ENCODE results near the gene DENND6A. TPM values are rescaled to one million over a fixed set of nuclear protein-coding genes. Genes with fewer than 3 reads are reported as not detected.

Gene DENND6A
- 10 to 100 TPM; 34.0 to 42.0 TPM for total RNA-seq

GRCh38 chr3:57692396-57693147 lies at the start of gene DENND6A:
Gene DENND6A (minus strand): TSS chr3:57693077. CDS start chr3:57693018, 59 bp downstream.
- DNase-seq (ENCODE audit: low spot score) (peak; percentile 45), ATAC-seq (ENCODE audit: insufficient number of reproducible peaks, low FRiP score, low read depth) (peak; percentile 90)
- no peaks in the 10 kb centered on the region for H3K27me3 ChIP-seq (replicated peaks; ENCODE audit: insufficient read depth)

GRCh38 chr3:57740027-57740426 lies 47.1 kb upstream of the DENND6A start:
- Histone ChIP-seq H3K4me3 (no peak overlapping the region), H3K36me3 (no peaks in the 10 kb centered on the region), H3K4me1 (ENCODE audit: control insufficient read depth in 1 of 2, low read depth in 2 of 2) (no peaks in the 10 kb centered on the region), H3K9me3 (no peaks in the 10 kb centered on the region), H3K27me3 (replicated peaks; ENCODE audit: insufficient read depth) (no peaks in the 10 kb centered on the region), H3K27ac (no peak overlapping the region)
- ATAC-seq (ENCODE audit: insufficient number of reproducible peaks, low FRiP score, low read depth), result no peak
- no peak for DNase-seq (ENCODE audit: low spot score)
- TF ChIP-seq CTCF (IDR thresholded peaks at IDR 0.05), result no peak

More at GRCh38 chr3:57692396-57693147, at the start of gene DENND6A:
- H3K9me3 ChIP-seq, result no peaks in the 10 kb centered on the region
- no peak for TF ChIP-seq CTCF (IDR thresholded peaks at IDR 0.05)
- peaks cover 28 to 42% of the 10 kb centered on the region in 2 donors for H3K4me1 ChIP-seq (ENCODE audit: control insufficient read depth in 1 of 2, low read depth in 2 of 2)
- H3K4me3 ChIP-seq, result peak within 1 kb of the TSS; percentile 70
- H3K27ac ChIP-seq, result peak within 1 kb of the TSS; percentile 84 to 96
- no peaks in the 10 kb centered on the region for H3K36me3 ChIP-seq

- Histone ChIP-seq H3K27ac (no peak overlapping the region), H3K4me3 (no peak overlapping the region), H3K36me3 (no peaks in the 10 kb centered on the region), H3K4me1 (ENCODE audit: control insufficient read depth in 1 of 2, low read depth in 2 of 2) (no peaks in the 10 kb centered on the region), H3K27me3 (replicated peaks; ENCODE audit: insufficient read depth) (no peaks in the 10 kb centered on the region), H3K9me3 (no peaks in the 10 kb centered on the region)
- no peak for TF ChIP-seq CTCF (IDR thresholded peaks at IDR 0.05)
- no peak for DNase-seq (ENCODE audit: low spot score)
- ATAC-seq (ENCODE audit: insufficient number of reproducible peaks, low FRiP score, low read depth), result no peak
These were observed 45.5 kb upstream of the DENND6A start for GRCh38 chr3:57738391-57738790.

GRCh38 chr3:57737840-57738239 lies 45.0 kb upstream of the DENND6A start:
- no peak for ATAC-seq (ENCODE audit: insufficient number of reproducible peaks, low FRiP score, low read depth)
- no peaks in the 10 kb centered on the region for H3K36me3 ChIP-seq
- no peak overlapping the region for H3K4me3 ChIP-seq
- H3K4me1 ChIP-seq (ENCODE audit: control insufficient read depth in 1 of 2, low read depth in 2 of 2), result no peaks in the 10 kb centered on the region
- no peak overlapping the region for H3K27ac ChIP-seq
- H3K9me3 ChIP-seq, result no peaks in the 10 kb centered on the region
- DNase-seq (ENCODE audit: low spot score), result no peak
- TF ChIP-seq CTCF (IDR thresholded peaks at IDR 0.05), result no peak
- H3K27me3 ChIP-seq (replicated peaks; ENCODE audit: insufficient read depth), result no peaks in the 10 kb centered on the region

GRCh38 chr3:57735405-57735804 lies 42.5 kb upstream of the DENND6A start:
- no peak overlapping the region for H3K4me3 ChIP-seq
- no peaks in the 10 kb centered on the region for H3K9me3 ChIP-seq
- no peaks in the 10 kb centered on the region for H3K27me3 ChIP-seq (replicated peaks; ENCODE audit: insufficient read depth)
- ATAC-seq (ENCODE audit: insufficient number of reproducible peaks, low FRiP score, low read depth), result no peak
- no peaks in the 10 kb centered on the region for H3K4me1 ChIP-seq (ENCODE audit: control insufficient read depth in 1 of 2, low read depth in 2 of 2)
- no peaks in the 10 kb centered on the region for H3K36me3 ChIP-seq
- TF ChIP-seq CTCF (IDR thresholded peaks at IDR 0.05), result no peak
- DNase-seq (ENCODE audit: low spot score), result no peak
- H3K27ac ChIP-seq, result no peak overlapping the region
